ENCODE measurements around the gene TUBGCP3. TPM values are rescaled to one million over a fixed set of nuclear protein-coding genes. Genes with fewer than 3 reads are reported as not detected.
"Not testable (repeated sequence)": the region's sequence is repeated elsewhere in the genome, so short reads cannot be mapped to it uniquely, and the experiment has no call there.

TUBGCP3 gene
- total RNA-seq, 1 experiment from 2014 or later, result 49.9 TPM

GRCh38 chr13:112548975-112549374 is 39.0 kb downstream of the TUBGCP3 start:
- not testable (repeated sequence) for H4K20me1 ChIP-seq (ENCODE audit: insufficient read depth, low read depth, low read length); H3K4me1 ChIP-seq (ENCODE audit: low read length); H3K27me3 ChIP-seq (ENCODE audit: low read length); H3K4me3 ChIP-seq (ENCODE audit: low read length); H3K27ac ChIP-seq (ENCODE audit: low read length); H2AFZ ChIP-seq (ENCODE audit: low read length); H3K9me3 ChIP-seq (ENCODE audit: low read length); DNase-seq; H3K9me2 ChIP-seq (replicated peaks; ENCODE audit: insufficient read depth, low read length); H3K4me2 ChIP-seq (ENCODE audit: low read depth, low read length, poor library complexity, severe bottlenecking); H3K9ac ChIP-seq (ENCODE audit: low read length)
- Histone ChIP-seq H3K79me2 (ENCODE audit: low read length) (peaks cover 34% of the 10 kb centered on the region), H3K36me3 (ENCODE audit: insufficient read depth, low read length) (peaks cover 48% of the 10 kb centered on the region)

- Histone ChIP-seq H3K9ac (ENCODE audit: low read length) (no peak overlapping the region), H3K4me3 (ENCODE audit: low read length) (no peak overlapping the region), H3K79me2 (ENCODE audit: low read length) (peaks cover 38% of the 10 kb centered on the region), H4K20me1 (ENCODE audit: insufficient read depth, low read depth, low read length) (no peaks in the 10 kb centered on the region), H3K4me1 (ENCODE audit: low read length) (no peaks in the 10 kb centered on the region), H3K4me2 (ENCODE audit: low read depth, low read length, poor library complexity, severe bottlenecking) (no peak overlapping the region), H3K9me3 (ENCODE audit: low read length) (no peaks in the 10 kb centered on the region), H3K27ac (ENCODE audit: low read length) (no peak overlapping the region), H3K27me3 (ENCODE audit: low read length) (no peaks in the 10 kb centered on the region), H3K36me3 (ENCODE audit: insufficient read depth, low read length) (peaks cover 45% of the 10 kb centered on the region), H2AFZ (ENCODE audit: low read length) (no peak overlapping the region), H3K9me2 (replicated peaks; ENCODE audit: insufficient read depth, low read length) (no peaks in the 10 kb centered on the region)
- no peak for DNase-seq
These were observed 42.1 kb downstream of the TUBGCP3 start for GRCh38 chr13:112545856-112546255.

GRCh38 chr13:112532837-112533745 is 54.9 kb downstream of the TUBGCP3 start:
- H3K36me3 ChIP-seq (ENCODE audit: insufficient read depth, low read length), result peaks cover 5% of the 10 kb centered on the region; the same call in 1 of the 2 replicates
- no peaks in the 10 kb centered on the region for H3K4me1 ChIP-seq (ENCODE audit: low read length)
- DNase-seq, result no peak
- no peak overlapping the region for H3K9ac ChIP-seq (ENCODE audit: low read length)
- no peak overlapping the region for H2AFZ ChIP-seq (ENCODE audit: low read length)
- no peaks in the 10 kb centered on the region for H3K9me2 ChIP-seq (replicated peaks; ENCODE audit: insufficient read depth, low read length)
- H3K79me2 ChIP-seq (ENCODE audit: low read length), result peaks cover 51% of the 10 kb centered on the region
- H3K27ac ChIP-seq (ENCODE audit: low read length), result no peak overlapping the region
- no peak overlapping the region for H3K4me3 ChIP-seq (ENCODE audit: low read length)
- no peak overlapping the region for H3K4me2 ChIP-seq (ENCODE audit: low read depth, low read length, poor library complexity, severe bottlenecking)
- no peaks in the 10 kb centered on the region for H3K9me3 ChIP-seq (ENCODE audit: low read length)
- H4K20me1 ChIP-seq (ENCODE audit: insufficient read depth, low read depth, low read length), result no peaks in the 10 kb centered on the region
- H3K27me3 ChIP-seq (ENCODE audit: low read length), result no peaks in the 10 kb centered on the region

GRCh38 chr13:112531263-112531794 is 56.6 kb downstream of the TUBGCP3 start:
- H3K9ac ChIP-seq (ENCODE audit: low read length), result no peak overlapping the region
- no peaks in the 10 kb centered on the region for H3K9me2 ChIP-seq (replicated peaks; ENCODE audit: insufficient read depth, low read length)
- no peak overlapping the region for H3K27ac ChIP-seq (ENCODE audit: low read length)
- H2AFZ ChIP-seq (ENCODE audit: low read length), result no peak overlapping the region
- no peaks in the 10 kb centered on the region for H3K27me3 ChIP-seq (ENCODE audit: low read length)
- H3K4me1 ChIP-seq (ENCODE audit: low read length), result no peaks in the 10 kb centered on the region
- no peak overlapping the region for H3K4me2 ChIP-seq (ENCODE audit: low read depth, low read length, poor library complexity, severe bottlenecking)
- H4K20me1 ChIP-seq (ENCODE audit: insufficient read depth, low read depth, low read length), result no peaks in the 10 kb centered on the region
- H3K4me3 ChIP-seq (ENCODE audit: low read length), result no peak overlapping the region
- no peaks in the 10 kb centered on the region for H3K9me3 ChIP-seq (ENCODE audit: low read length)
- peaks cover 11% of the 10 kb centered on the region for H3K36me3 ChIP-seq (ENCODE audit: insufficient read depth, low read length)
- no peak for DNase-seq
- peaks cover 56% of the 10 kb centered on the region for H3K79me2 ChIP-seq (ENCODE audit: low read length)

GRCh38 chr13:112530861-112531260 is 57.1 kb downstream of the TUBGCP3 start:
- H3K4me2 ChIP-seq (ENCODE audit: low read depth, low read length, poor library complexity, severe bottlenecking), result no peak overlapping the region
- no peaks in the 10 kb centered on the region for H3K4me1 ChIP-seq (ENCODE audit: low read length)
- H2AFZ ChIP-seq (ENCODE audit: low read length), result no peak overlapping the region
- no peak overlapping the region for H3K27ac ChIP-seq (ENCODE audit: low read length)
- no peak overlapping the region for H3K9ac ChIP-seq (ENCODE audit: low read length)
- no peak for DNase-seq
- peaks cover 57% of the 10 kb centered on the region for H3K79me2 ChIP-seq (ENCODE audit: low read length)
- H3K9me3 ChIP-seq (ENCODE audit: low read length), result no peaks in the 10 kb centered on the region
- H3K9me2 ChIP-seq (replicated peaks; ENCODE audit: insufficient read depth, low read length), result no peaks in the 10 kb centered on the region
- no peak overlapping the region for H3K4me3 ChIP-seq (ENCODE audit: low read length)
- H3K36me3 ChIP-seq (ENCODE audit: insufficient read depth, low read length), result peaks cover 16% of the 10 kb centered on the region
- H4K20me1 ChIP-seq (ENCODE audit: insufficient read depth, low read depth, low read length), result no peaks in the 10 kb centered on the region
- no peaks in the 10 kb centered on the region for H3K27me3 ChIP-seq (ENCODE audit: low read length)

GRCh38 chr13:112529216-112529615 is 58.7 kb downstream of the TUBGCP3 start:
- Histone ChIP-seq H3K9me2 (replicated peaks; ENCODE audit: insufficient read depth, low read length) (no peaks in the 10 kb centered on the region), H3K79me2 (ENCODE audit: low read length) (peaks cover 68% of the 10 kb centered on the region), H4K20me1 (ENCODE audit: insufficient read depth, low read depth, low read length) (no peaks in the 10 kb centered on the region), H3K9ac (ENCODE audit: low read length) (no peak overlapping the region), H3K9me3 (ENCODE audit: low read length) (no peaks in the 10 kb centered on the region), H2AFZ (ENCODE audit: low read length) (no peak overlapping the region), H3K4me3 (ENCODE audit: low read length) (no peak overlapping the region), H3K27ac (ENCODE audit: low read length) (no peak overlapping the region), H3K36me3 (ENCODE audit: insufficient read depth, low read length) (peaks cover 16% of the 10 kb centered on the region), H3K4me2 (ENCODE audit: low read depth, low read length, poor library complexity, severe bottlenecking) (no peak overlapping the region), H3K27me3 (ENCODE audit: low read length) (no peaks in the 10 kb centered on the region), H3K4me1 (ENCODE audit: low read length) (no peaks in the 10 kb centered on the region)
- no peak for DNase-seq

- no peaks in the 10 kb centered on the region for H4K20me1 ChIP-seq (ENCODE audit: insufficient read depth, low read depth, low read length)
- peaks cover 19% of the 10 kb centered on the region for H3K36me3 ChIP-seq (ENCODE audit: insufficient read depth, low read length)
- H3K4me1 ChIP-seq (ENCODE audit: low read length), result no peaks in the 10 kb centered on the region
- no peaks in the 10 kb centered on the region for H3K9me2 ChIP-seq (replicated peaks; ENCODE audit: insufficient read depth, low read length)
- no peaks in the 10 kb centered on the region for H3K9me3 ChIP-seq (ENCODE audit: low read length)
- H3K27me3 ChIP-seq (ENCODE audit: low read length), result no peaks in the 10 kb centered on the region
- no peak overlapping the region for H3K9ac ChIP-seq (ENCODE audit: low read length)
- H3K79me2 ChIP-seq (ENCODE audit: low read length), result peaks cover 57% of the 10 kb centered on the region
- DNase-seq, result no peak
- no peak overlapping the region for H3K4me3 ChIP-seq (ENCODE audit: low read length)
- no peak overlapping the region for H2AFZ ChIP-seq (ENCODE audit: low read length)
- no peak overlapping the region for H3K27ac ChIP-seq (ENCODE audit: low read length)
- no peak overlapping the region for H3K4me2 ChIP-seq (ENCODE audit: low read depth, low read length, poor library complexity, severe bottlenecking)
These were observed 61.7 kb downstream of the TUBGCP3 start for GRCh38 chr13:112526146-112526853.

- Histone ChIP-seq H3K79me2 (ENCODE audit: low read length) (peaks cover 53% of the 10 kb centered on the region), H3K36me3 (ENCODE audit: insufficient read depth, low read length) (peaks cover 19% of the 10 kb centered on the region)
These were observed 62.5 kb downstream of the TUBGCP3 start for GRCh38 chr13:112525356-112525945.

More at GRCh38 chr13:112525356-112525945, 62.5 kb downstream of the TUBGCP3 start:
- no peaks in the 10 kb centered on the region for H3K9me3 ChIP-seq (ENCODE audit: low read length)
- H3K27me3 ChIP-seq (ENCODE audit: low read length), result no peaks in the 10 kb centered on the region
- no peak overlapping the region for H3K27ac ChIP-seq (ENCODE audit: low read length)
- no peaks in the 10 kb centered on the region for H4K20me1 ChIP-seq (ENCODE audit: insufficient read depth, low read depth, low read length)
- no peak overlapping the region for H3K4me2 ChIP-seq (ENCODE audit: low read depth, low read length, poor library complexity, severe bottlenecking)
- no peaks in the 10 kb centered on the region for H3K9me2 ChIP-seq (replicated peaks; ENCODE audit: insufficient read depth, low read length)
- DNase-seq, result no peak
- no peak overlapping the region for H3K4me3 ChIP-seq (ENCODE audit: low read length)
- H3K4me1 ChIP-seq (ENCODE audit: low read length), result no peaks in the 10 kb centered on the region
- no peak overlapping the region for H2AFZ ChIP-seq (ENCODE audit: low read length)
- no peak overlapping the region for H3K9ac ChIP-seq (ENCODE audit: low read length)
